HG02798 (cell line): ENCODE measurements around the gene FHL3.
A peak's percentile ranks its signal among the peaks of the same experiment; 100 is the strongest.
"Not testable (repeated sequence)": the region's sequence is repeated elsewhere in the genome, so short reads cannot be mapped to it uniquely, and the experiment has no call there.

Experiments
- ATAC-seq: cut with Tn5 transposase; IDR thresholded peaks from one replicate; pipeline ENCODE4 v1.9.1; 2021; ENCODE audit warnings: mild to moderate bottlenecking; ENCODE audit not compliant: unreplicated experiment, poor library complexity

Gene FHL3

DNA sequence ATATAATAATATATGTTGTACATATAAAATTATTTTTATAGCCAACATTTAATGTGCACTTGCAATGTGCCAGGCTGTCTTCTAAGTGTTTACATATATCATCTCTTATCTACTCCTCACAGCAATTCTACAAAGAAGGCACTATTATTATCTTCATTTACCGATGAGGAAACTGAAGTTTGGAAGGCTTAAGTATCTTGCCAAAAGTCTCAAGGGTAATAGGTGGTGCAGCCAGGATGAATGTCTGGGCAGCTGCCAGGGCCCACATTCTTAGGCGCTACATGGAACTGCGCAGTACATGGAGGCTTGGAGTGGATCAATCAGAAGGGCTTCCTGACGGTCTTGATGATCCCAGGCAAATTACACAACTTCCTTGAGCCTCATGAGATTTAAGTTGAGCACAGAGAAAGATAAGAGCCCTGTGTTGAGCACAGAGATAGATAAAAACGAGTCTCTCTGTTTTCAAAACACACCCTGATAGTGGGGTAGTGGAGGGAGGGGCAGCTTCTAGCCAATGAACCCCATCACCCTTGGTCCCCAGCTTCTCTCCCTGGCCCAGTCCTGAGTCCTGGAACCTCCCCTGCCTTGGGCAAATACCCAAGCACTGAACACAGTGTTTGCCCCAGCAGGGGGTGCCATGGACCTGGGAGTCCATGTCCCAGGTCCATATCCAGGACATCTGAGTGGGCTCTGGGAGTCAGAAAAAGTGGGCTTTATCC is 32.1 kb upstream of the FHL3 start:
- ATAC-seq: no peak

DNA sequence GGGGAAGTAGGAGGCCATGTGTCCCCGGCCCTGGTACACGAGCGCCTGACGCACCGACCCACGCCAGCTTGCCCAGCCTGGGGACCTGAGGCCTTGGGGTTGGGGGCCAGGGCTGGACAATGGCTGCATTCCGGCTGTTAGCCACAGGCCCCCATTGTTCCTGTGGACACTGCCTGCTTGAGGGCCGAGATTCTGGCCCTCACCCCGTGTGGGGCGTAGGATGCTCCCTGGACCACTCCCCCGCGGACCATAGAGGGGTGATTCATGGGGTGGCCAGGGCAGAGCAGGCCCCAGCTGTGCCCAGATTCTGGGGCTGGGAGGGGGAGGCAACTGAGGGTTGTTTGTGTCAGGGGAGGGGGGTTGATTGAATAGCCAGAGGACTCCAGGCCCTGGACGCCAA is 29.6 kb upstream of the FHL3 start:
- no peak for ATAC-seq

DNA sequence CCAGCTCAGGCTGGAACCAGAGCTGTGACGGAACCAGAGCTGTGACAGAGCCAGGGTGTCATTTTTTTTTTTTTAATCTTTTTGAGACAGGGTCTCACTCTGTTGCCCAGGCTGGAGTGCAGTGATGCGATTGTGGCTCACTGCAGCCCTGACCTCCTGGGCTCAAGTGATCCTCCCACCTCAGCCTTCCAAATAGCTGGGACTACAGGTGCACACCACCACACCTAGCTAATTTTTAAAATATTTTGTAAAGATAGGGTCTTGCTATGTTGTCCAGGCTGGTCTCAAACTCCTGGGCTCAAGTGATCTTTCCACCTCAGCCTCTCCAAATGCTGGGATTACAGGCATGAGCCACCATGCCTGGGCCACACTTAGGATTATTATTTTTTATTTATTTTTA is 27.7 kb upstream of the FHL3 start:
- not testable (repeated sequence) for ATAC-seq

DNA sequence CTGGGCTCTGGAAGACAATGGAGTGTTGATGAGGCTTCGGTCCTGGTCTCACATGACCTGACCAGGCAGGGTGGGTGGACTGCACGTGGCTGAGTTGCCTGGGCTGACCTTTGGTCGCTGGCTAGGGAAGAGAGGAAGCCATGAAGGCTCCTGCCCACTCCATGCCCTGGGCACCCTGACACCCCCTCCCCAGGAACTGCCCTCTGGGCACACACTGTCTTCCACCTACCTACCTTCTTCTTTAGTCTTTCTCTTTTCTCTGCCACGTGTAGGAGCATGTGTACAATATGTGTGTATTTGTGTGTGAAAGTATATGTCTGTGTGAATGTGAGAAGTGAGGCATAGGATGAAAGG is 26.2 kb upstream of the FHL3 start:
- no peak for ATAC-seq

DNA sequence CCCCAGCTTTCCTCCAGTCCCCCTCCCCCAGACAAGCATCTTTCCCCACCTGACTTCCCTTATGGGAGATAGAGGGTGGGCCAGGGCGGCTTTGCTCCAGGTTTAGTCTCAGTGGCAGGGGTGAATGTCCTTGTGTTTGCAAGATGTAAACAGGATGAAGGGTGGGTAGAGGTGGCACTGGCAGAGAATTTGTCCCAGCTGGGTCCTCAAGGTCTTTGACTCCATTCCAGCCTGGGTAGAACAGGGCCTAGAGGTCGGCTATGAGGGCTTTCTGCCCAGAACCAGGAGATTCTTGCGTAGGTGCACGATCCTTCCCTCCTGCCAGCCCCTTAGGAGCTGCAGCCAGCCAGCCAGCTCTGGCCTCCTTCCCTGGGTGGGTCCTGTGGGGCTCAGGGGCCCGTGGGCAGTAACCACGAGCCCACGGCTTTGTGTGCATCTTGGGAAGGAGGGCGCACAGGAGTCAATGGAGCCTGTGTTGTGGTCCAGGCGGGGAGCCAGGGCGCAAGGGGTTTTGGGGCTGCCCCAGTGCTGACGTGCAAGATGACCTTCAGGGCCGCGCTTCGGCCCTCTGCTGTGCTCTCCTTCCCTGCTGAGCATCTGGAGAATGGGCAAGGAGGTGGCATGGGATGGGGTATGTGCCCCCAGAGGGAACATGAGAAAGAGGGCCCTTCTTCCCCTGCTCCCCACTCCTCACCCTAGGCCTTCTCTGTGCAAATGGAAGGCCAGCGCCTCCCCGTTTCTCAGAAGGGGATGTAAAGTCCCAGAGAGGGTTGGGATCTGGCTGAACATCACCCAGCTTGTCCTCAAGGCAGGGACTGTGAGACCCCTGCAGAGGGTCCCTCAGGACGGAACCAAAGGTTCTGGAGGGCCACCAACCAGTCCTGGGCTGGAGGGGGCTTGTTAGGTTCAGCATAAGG is 25.5 kb upstream of the FHL3 start:
- ATAC-seq: no peak

DNA sequence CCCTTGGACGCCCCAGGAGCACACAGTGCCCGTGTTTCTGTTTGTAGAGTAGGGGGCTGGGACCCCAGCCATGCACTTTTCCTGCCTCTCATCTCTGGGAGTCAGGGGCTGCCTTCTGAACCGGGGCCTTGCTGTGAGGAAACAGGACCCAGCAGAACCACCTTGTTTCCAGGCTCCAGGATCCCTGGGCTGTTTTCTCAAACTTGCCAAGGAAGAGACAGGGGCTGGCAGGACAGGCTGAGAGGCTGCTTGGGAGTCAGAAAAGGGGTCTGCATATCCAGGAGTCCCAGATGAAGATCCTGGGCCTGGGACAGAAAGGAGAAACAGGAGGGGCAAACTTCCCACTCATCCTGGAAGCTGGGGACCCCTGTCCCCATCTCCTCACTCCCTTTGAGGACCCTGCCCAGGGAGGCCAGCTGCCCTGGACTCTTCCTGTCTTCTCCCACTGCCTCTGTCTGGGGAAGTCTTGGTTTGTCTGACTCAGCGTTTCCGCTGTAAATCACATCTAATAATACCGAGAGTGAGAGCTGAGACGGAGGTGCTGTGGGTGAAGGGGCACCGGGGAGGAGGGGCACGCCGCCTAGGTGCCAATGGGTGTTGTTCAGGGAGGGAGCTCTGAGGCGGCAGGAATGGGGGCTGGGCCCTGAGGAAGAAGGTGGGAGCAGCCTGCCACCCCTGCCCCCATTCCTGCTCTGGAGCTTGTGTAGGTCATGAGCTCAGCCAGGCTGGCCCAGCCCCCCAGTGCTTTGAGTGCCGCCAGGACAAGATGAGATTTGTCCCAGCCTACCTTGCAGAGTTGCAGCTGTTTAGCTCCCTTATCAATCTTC is 24.6 kb upstream of the FHL3 start:
- peak; percentile 41 for ATAC-seq

DNA sequence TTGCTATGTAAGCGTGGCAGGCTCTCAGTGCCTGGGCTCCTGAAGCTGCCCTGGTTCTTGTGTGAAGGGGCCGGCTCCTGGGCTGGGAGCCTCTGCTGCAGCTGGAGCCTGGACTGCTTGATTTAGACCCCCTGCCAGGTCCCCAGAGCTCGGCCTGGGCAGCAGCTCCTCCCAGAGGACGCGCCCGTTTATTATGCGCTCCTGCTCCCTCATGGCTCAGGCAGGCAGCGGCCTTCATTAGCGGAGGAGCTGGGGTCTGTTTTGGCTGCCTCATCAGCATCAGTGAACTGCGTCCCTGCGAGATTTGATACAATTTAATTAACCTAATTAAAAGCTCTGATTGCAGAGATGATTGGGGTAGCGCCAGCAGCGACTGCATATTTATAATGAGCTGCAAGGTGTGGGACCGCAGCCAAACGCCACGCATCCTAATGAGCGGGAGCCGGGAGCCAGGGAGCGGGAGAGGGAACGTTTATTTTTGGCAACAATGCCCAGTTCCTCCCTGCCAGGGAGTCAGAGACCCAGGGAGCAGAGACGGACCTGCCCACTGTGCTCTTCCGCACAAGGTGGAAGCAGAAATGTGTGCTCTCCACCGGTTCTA is 23.9 kb upstream of the FHL3 start:
- no peak for ATAC-seq

DNA sequence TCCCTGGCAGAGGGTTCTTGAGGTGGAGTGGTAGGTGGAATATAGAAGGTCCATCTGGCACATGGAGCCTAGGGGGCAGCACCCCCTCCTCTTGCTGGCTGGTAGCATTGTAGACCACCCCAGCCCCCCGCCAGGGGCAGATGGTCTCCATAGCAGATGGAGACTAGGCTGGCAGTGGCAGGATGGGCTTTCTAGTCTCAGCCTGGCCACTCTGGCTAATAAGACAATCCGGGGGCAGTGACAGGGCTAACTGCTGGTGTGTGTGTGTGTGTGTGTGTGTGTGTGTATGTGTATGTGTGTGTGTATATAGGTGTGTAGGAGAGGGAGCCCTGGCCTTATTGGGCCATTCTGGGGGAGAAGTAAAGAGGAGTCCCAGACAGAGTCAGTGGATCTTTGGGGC is 23.4 kb upstream of the FHL3 start:
- ATAC-seq: no peak

DNA sequence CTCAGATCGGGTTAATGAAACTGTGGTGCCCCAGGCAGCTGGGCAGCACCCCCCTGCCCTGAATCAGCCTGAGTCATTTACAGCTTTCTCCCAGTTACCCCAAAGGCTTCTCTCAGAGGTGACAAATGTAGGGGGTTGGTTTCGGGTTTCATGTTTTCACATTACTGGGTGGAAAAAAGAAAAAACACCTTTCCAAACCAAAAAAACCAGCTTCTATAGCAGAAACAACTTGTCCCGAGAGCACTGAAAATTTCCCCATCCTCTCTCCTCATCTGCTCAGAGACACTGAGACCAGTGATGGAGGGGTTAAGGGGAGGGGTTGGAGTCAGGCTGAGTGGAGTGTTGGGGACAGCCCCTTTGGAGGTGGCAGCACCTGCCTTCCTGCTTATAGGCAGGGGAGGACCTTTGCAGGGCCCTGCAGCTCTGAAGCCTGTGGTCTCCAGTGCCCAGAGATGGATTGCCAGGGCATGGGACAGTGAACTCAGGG is 22.8 kb upstream of the FHL3 start:
- peak; percentile 83 for ATAC-seq

DNA sequence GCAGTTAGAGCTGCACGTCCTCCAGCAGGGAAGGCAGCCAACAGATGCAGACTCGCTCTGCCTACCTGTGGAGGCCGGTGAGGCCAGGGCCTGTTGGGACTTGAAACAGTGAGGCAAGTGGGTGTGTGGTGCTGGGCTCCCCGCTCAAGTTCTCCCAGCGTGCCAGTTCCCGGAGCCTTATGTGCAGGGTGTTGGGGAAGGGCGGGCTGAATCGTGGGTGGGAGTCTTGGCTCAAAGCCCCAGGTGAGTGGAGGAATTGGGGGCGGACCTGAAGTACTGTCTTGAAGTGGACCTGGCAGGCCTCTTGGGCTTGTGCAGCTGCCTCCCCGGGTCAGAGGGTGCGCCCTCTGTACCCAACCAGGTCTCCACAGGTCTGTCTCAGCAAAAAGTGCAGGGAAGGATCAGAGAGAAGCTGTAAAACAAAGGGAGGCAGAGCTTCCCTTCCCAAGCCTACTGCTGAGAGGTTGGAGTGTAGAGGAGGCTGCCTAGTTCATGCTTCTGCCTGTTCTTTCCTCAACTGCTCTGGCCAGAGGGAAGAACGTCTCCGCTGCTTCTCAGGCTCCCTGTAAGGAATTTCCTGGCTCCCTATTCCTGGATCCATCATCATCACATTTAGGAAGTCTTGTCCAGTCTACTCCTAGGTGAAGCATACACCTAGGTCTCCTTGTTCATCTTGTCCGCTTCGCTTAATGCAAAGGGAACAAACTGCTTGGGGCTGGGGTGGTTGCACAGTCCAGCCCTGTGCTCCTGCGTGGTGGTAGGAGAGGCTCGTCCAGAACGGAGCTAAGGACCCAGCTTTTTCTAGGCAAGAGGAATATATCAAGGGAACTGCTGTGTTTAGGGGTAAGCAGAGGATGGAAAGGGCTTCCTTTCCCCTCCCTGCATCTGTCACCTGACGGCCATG is 22.1 kb upstream of the FHL3 start:
- no peak for ATAC-seq

DNA sequence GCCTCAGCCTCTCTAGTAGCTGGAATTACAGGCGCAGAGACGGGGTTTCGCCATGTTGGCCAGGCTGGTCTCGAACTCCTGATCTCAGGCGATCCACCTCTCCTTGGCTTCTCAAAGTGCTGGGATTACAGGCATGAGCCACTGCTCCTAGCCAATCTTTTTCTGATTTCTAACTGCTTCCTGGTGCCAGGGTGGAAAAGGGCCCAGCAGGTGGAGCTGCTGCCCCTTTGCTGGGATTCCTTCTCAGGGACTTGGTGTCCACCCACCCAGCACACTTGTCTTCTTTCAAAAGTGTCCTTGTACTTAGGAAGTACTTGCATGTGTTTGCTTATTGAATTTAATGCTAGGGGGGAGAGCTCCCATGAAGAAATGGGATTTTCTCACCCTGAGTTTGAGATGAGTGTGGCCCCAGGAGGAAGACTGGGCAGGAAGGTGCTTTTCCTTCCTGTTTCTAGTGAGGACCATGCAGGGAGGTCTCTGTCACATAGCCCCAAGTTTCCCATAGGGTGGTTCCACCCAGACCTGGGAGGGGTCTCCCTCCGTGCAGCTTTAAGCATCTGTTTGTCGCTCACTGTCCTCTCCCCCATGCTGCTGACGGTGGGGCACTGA is 21.4 kb upstream of the FHL3 start:
- no peak for ATAC-seq

DNA sequence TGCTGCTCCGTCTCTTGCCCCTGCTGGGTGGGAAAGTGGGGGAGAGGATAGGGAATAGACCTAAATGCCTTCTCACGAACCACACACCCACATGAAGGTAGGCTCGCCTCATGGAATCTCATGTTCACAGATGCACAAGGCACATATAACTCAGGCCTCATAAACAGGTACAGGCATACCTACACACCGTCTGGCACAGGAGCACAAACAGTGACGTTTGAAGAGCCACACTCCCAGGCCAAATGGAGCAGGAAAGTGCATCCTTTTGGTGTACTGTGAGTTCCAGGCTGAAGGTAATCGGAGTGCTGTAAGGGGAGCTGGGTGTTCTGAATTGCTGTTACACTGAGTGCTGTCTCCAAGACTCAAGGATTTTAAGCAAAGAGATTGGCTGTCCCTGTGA is 20.4 kb upstream of the FHL3 start:
- ATAC-seq: no peak

DNA sequence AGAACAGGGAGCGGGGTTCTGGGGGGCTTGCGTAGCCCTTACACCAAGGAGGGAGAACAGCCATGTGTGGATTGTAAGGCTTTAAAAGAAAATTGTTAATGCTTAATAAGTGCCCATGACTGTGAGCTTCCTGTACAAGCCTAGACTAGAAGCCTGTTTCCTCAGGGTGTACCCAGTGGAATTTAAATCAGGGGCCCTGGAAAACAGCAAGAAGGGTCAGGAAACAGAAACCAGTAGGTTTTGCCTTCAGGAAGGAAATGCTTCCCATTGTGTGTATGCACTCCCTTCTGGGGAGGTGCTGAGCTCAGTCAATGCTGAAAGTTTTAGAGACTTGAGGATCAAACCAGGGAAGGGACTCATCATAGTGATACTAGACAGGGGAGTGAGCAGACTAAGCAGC is 19.9 kb upstream of the FHL3 start:
- ATAC-seq: no peak

DNA sequence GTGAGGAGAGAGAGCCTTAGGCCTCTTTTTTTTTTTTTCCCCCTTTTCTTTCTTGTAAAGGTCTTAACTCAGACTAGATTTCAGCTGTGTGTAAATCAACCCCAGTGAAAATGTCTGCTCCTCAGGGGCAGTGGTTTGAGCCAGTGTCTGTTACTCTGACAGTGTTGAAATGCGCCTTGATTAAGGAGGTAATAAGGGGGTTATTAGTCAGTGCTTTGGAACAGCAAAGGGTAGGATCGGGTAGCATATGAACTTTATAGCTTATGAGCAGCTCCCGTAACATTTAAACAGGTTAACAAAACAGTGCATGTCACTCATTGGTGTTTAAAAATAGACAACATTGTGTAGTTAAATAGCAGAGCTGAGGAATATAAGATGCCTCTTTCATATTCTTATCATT is 17.5 kb upstream of the FHL3 start:
- ATAC-seq: no peak

DNA sequence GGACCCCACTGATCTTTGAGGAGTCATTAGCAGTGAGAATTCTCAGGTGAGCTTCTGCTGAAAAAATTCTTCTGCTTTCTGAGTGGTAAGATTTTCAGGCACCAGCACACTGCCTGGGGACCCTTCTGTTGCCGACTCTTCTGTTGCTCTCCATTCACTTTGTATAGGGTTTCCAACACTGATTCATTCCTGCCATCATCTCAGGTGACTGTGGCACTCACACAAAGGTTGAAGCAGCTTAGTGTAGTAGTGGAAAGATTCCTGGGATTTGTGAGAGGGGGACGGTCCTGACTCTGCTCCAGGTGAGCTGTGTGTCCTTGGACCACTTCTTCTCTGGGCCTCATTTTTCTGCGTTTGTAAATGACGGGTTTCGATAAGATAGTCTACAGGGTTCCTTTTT is 16.7 kb upstream of the FHL3 start:
- ATAC-seq: no peak

DNA sequence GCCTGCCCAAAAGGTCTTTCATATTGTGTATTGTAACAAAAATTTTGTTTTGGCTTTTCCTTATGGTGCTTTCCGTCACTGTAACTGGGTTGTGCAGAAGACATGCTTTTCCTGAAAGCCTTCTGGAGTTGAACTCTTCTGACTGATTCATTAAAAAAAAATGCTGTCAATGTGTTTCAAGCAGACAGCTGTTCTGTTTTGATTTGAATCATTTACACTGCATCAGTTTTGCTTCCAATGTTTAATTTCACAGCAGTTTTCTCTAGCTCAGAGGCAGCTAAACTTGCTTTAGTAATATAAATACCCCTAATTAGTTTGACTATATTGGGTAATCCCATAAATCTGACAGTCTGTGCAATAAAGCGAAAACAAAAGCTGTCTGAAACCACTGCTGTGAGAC is 15.1 kb upstream of the FHL3 start:
- no peak for ATAC-seq

DNA sequence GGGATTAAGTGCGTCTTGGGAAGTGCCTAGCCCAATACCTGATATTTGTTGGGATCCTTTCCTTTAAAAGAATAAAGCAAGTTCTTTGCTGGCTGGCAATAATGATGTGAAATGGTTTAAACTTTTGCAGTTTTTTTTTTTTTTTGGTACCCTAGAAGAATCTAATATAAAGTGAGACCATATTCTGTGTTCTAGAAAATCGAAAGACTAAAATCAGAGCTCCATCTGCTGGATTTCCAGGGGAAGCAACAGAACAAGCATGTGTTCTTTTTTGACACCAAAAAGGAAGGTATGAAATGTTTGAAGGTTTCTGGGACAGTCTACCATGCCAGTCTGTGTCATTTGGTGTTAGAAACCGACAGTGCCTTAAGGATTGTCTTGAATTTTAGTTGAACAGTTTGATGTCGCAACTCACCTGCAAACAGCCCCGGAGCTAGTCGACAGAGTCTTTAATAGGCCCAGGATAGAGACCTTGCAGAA is 13.6 kb upstream of the FHL3 start:
- no peak for ATAC-seq

DNA sequence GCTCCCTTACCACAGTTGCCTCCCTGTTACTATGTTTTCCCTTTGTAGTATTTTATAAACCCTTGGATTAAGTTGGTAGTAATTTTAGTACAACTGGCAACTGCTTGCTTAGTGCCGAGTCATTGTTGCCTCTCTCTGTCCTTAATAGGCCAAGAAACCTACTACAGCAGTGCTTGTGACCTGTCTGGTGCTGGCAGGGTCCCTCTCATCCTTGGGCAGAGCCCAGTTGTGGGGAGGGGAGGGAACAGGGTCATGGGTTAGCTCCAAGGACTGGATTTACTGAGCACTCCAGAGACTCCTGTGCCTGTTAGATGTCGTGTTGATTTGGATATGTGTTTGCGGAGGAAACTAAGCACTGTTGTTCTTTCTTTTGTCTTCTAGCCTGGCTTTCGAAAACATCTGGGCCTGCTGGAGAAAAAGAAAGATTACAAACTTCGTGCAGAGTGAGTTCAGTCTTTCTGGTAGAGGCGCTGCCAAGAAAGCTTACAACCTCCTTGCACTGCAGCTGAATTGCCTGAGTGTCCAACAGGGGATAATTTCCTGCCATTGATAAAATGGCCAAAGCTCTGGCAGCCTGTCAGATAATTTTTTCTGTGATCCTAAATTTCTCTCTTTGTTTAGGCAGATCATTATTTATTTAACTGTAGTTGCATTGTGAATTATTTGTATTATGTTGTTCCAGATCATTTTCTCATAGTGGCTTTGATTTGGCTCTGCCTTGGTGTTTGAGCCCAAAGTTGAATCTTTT is 10.8 kb upstream of the FHL3 start:
- ATAC-seq: no peak
